ENCODE measurements around the gene TBC1D14. TPM values are rescaled to one million over a fixed set of nuclear protein-coding genes. Genes with fewer than 3 reads are reported as not detected.
A peak's percentile ranks its signal among the peaks of the same experiment; 100 is the strongest.

Gene TBC1D14
- polyA plus RNA-seq, 2 donors: 13.4 to 23.2 TPM

DNA sequence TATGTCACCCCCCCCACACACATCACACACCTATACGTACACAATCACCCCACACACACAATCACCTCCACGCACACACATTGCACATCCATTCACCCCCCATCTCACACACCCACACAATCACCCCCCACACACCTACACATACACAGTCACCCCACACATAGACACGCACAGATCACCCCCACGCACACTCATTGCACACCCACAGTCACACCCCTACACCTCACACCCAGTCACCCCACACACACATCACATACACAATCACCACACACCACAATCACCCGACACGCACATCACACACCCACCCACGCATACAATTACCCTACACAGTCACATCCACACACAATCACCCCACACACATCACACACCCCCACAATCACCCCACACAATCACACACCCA, 117.7 kb downstream of the TBC1D14 start:
- H3K36me3 ChIP-seq (ENCODE audit: control insufficient read depth in 2 of 2, insufficient read depth in 2 of 2, low read length in 1 of 2): peaks cover 12 to 53% of the 10 kb centered on the region in 2 donors
- 95 to 97% methylated on average over 7 of the region's 7 CpGs for WGBS, 2 donors

DNA sequence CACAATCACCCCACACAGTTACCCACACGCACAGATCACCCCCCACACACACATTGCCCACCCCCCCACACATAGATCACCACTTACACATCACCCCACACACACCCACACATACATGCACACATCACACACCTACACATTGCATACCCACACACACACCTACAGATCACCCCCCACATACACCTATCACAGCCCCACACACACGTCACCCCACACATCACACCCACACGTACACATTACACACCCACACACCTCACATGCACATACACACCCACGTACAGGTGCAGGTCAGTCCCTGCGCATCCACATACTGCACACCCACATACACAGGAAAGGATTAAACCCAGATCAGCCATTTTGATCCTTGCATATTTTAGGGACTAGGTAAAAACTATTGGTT, 118.3 kb downstream of the TBC1D14 start:
- no peaks in the 10 kb centered on the region for H3K4me1 ChIP-seq (ENCODE audit: control insufficient read depth in 2 of 2, insufficient read depth in 2 of 2, low read length in 1 of 2)
- 86 to 90% methylated on average over 5 of the region's 5 CpGs for WGBS, 2 donors
- no peak overlapping the region for H3K4me3 ChIP-seq (ENCODE audit: low read depth in 1 of 2, low read length in 2 of 2)
- peaks cover 11 to 54% of the 10 kb centered on the region in 2 donors for H3K36me3 ChIP-seq (ENCODE audit: control insufficient read depth in 2 of 2, insufficient read depth in 2 of 2, low read length in 1 of 2)
- no peaks in the 10 kb centered on the region for H3K27me3 ChIP-seq (ENCODE audit: control insufficient read depth in 1 of 2, insufficient read depth in 2 of 2, low read length in 2 of 2)
- no peaks in the 10 kb centered on the region for H3K9me3 ChIP-seq (ENCODE audit: control insufficient read depth in 2 of 2, insufficient read depth in 1 of 2, low read depth in 1 of 2, low read length in 1 of 2)
- H3K27ac ChIP-seq (ENCODE audit: low read depth in 2 of 2, low read length in 1 of 2): no peak overlapping the region

More for the DNA sequence above, 117.7 kb downstream of the TBC1D14 start:
- H3K4me1 ChIP-seq (ENCODE audit: control insufficient read depth in 2 of 2, insufficient read depth in 2 of 2, low read length in 1 of 2): no peaks in the 10 kb centered on the region
- no peaks in the 10 kb centered on the region for H3K27me3 ChIP-seq (ENCODE audit: control insufficient read depth in 1 of 2, insufficient read depth in 2 of 2, low read length in 2 of 2)
- H3K4me3 ChIP-seq (ENCODE audit: low read depth in 1 of 2, low read length in 2 of 2): no peak overlapping the region
- no peak overlapping the region for H3K27ac ChIP-seq (ENCODE audit: low read depth in 2 of 2, low read length in 1 of 2)
- no peaks in the 10 kb centered on the region for H3K9me3 ChIP-seq (ENCODE audit: control insufficient read depth in 2 of 2, insufficient read depth in 1 of 2, low read depth in 1 of 2, low read length in 1 of 2)

DNA sequence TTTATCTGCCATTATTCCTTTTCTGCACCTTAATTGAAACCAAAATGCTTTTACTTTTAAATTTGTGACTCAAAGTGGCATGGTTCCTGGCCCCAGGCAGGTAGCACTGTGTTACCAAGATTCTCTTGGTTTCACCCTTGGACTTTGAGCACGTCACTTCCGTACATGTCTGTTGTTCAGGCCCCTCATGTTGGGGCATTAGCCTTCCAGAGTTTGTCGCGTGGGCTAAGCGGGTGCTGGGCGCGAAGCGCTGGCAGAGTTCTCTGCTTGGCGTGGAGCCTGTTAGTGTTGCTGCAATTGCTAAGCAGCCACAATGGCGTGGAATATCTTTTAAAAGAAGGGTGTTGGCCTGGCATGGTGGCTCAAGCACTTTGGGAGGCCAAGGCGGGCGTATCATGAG, 119.6 kb downstream of the TBC1D14 start:
- WGBS, 2 donors: 82 to 83% methylated on average over 12 of the region's 12 CpGs

DNA sequence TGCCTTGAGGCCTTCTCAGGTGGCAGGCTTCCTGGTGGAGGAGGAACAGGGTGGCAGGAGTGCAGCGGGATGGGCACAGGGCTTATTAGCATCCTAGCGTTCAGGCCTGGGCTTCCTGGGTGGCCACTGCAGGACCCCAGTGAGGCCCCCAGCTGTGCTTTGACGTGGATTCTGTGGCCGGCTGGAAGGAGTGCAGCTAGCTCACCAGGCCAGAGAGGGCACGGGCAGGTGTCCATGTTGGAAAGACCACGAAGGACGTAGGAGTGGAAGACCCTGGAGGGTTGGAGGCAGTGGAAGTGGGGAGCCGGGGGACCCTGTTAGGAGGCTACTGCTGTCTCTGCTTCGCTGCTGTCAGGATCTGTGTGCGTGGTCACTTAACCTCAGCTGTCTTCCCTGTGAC, 120.3 kb downstream of the TBC1D14 start:
- H3K36me3 ChIP-seq (ENCODE audit: control insufficient read depth in 2 of 2, insufficient read depth in 2 of 2, low read length in 1 of 2): peaks cover 11 to 48% of the 10 kb centered on the region in 2 donors
- H3K4me1 ChIP-seq (ENCODE audit: control insufficient read depth in 2 of 2, insufficient read depth in 2 of 2, low read length in 1 of 2): peaks cover 0 to 14% of the 10 kb centered on the region in 2 donors
- H3K9me3 ChIP-seq (ENCODE audit: control insufficient read depth in 2 of 2, insufficient read depth in 1 of 2, low read depth in 1 of 2, low read length in 1 of 2): no peaks in the 10 kb centered on the region
- no peaks in the 10 kb centered on the region for H3K27me3 ChIP-seq (ENCODE audit: control insufficient read depth in 1 of 2, insufficient read depth in 2 of 2, low read length in 2 of 2)
- no peak overlapping the region for H3K27ac ChIP-seq (ENCODE audit: low read depth in 2 of 2, low read length in 1 of 2)
- 94% methylated on average over 10 of the region's 10 CpGs for WGBS, 2 donors
- H3K4me3 ChIP-seq (ENCODE audit: low read depth in 1 of 2, low read length in 2 of 2): no peak overlapping the region

More for the DNA sequence above, 119.6 kb downstream of the TBC1D14 start:
- no peak overlapping the region for H3K27ac ChIP-seq (ENCODE audit: low read depth in 2 of 2, low read length in 1 of 2)
- no peaks in the 10 kb centered on the region for H3K9me3 ChIP-seq (ENCODE audit: control insufficient read depth in 2 of 2, insufficient read depth in 1 of 2, low read depth in 1 of 2, low read length in 1 of 2)
- no peaks in the 10 kb centered on the region for H3K27me3 ChIP-seq (ENCODE audit: control insufficient read depth in 1 of 2, insufficient read depth in 2 of 2, low read length in 2 of 2)
- no peak overlapping the region for H3K4me3 ChIP-seq (ENCODE audit: low read depth in 1 of 2, low read length in 2 of 2)
- peaks cover 0 to 8% of the 10 kb centered on the region in 2 donors for H3K4me1 ChIP-seq (ENCODE audit: control insufficient read depth in 2 of 2, insufficient read depth in 2 of 2, low read length in 1 of 2)
- peaks cover 11 to 53% of the 10 kb centered on the region in 2 donors for H3K36me3 ChIP-seq (ENCODE audit: control insufficient read depth in 2 of 2, insufficient read depth in 2 of 2, low read length in 1 of 2)

DNA sequence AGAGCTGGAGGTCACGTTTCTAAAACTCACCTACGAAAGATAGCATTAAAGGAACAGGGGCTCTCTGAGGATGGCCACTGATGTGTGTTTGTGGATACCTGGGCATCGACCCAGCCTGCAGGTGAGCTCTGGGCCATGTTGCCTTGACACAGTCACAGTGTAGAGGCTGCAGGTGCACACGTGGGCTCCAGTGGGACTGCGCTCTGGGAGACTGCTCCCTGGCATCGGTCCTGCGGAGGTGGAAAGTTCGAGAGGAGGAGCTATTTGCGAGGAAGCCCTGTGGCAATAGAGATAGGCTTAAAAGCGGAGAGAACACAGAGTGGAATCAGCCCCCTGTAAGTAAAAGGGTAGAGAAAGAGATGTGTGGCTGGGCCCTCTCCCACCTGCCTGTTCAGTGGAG, 121.2 kb downstream of the TBC1D14 start:
- Histone ChIP-seq H3K4me3 (ENCODE audit: low read depth in 1 of 2, low read length in 2 of 2) (no peak overlapping the region), H3K9me3 (ENCODE audit: control insufficient read depth in 2 of 2, insufficient read depth in 1 of 2, low read depth in 1 of 2, low read length in 1 of 2) (no peaks in the 10 kb centered on the region), H3K36me3 (ENCODE audit: control insufficient read depth in 2 of 2, insufficient read depth in 2 of 2, low read length in 1 of 2) (peaks cover 8 to 41% of the 10 kb centered on the region in 2 donors), H3K27ac (ENCODE audit: low read depth in 2 of 2, low read length in 1 of 2) (no peak overlapping the region), H3K27me3 (ENCODE audit: control insufficient read depth in 1 of 2, insufficient read depth in 2 of 2, low read length in 2 of 2) (no peaks in the 10 kb centered on the region), H3K4me1 (ENCODE audit: control insufficient read depth in 2 of 2, insufficient read depth in 2 of 2, low read length in 1 of 2) (peaks cover 0 to 14% of the 10 kb centered on the region in 2 donors)
- WGBS, 2 donors: 93 to 94% methylated on average over 10 of the region's 10 CpGs

DNA sequence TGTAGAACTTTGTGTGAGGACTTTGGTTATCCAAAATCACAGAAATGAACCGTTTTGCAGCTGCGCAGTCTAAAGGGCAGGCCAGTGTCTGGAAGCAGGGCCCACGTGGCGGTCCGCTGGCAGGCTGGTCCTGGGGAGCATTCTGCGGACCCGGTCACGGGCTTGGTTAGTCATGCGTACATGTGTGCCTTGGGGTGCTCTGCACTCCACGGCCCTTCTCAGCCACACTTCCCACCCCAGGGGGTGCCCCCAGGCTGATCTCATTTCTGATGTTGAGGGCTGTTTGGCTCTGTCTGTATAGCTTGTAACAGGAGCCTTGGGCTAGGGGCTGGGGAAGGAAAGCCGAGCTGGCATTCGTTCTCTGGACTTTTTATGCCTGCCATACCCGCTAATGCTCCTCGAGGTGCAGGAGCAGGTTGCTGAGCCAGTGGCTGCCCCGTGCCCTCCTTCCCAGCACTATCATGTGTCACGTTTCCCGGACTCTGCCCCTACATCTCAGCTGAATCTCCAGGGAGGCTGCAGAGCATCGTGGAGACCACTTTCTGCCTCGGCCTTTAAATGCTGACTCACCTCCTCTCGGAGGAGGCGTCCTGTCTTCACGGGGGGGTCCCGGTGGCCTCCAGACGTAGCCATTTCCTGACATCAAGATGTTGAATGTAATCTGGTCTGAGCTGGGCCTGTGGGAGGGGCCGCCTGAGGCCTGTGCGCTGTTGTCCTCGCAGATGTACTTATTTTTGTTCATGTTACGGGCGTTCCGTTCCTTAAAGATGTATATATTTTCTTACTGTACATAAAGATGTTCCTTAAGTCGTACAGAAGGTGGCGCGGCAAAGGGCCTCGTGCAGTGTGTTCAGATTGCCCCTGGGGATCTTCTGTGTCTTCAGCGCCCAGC, 122.2 kb downstream of the TBC1D14 start:
- H3K9me3 ChIP-seq (ENCODE audit: control insufficient read depth in 2 of 2, insufficient read depth in 1 of 2, low read depth in 1 of 2, low read length in 1 of 2): no peaks in the 10 kb centered on the region
- H3K36me3 ChIP-seq (ENCODE audit: control insufficient read depth in 2 of 2, insufficient read depth in 2 of 2, low read length in 1 of 2): peaks cover 8 to 41% of the 10 kb centered on the region in 2 donors
- no peaks in the 10 kb centered on the region for H3K27me3 ChIP-seq (ENCODE audit: control insufficient read depth in 1 of 2, insufficient read depth in 2 of 2, low read length in 2 of 2)
- peaks cover 0 to 14% of the 10 kb centered on the region in 2 donors for H3K4me1 ChIP-seq (ENCODE audit: control insufficient read depth in 2 of 2, insufficient read depth in 2 of 2, low read length in 1 of 2)
- H3K27ac ChIP-seq (ENCODE audit: low read depth in 2 of 2, low read length in 1 of 2): no peak overlapping the region
- WGBS, 2 donors: 85 to 86% methylated on average over 35 of the region's 35 CpGs
- no peak overlapping the region for H3K4me3 ChIP-seq (ENCODE audit: low read depth in 1 of 2, low read length in 2 of 2)

DNA sequence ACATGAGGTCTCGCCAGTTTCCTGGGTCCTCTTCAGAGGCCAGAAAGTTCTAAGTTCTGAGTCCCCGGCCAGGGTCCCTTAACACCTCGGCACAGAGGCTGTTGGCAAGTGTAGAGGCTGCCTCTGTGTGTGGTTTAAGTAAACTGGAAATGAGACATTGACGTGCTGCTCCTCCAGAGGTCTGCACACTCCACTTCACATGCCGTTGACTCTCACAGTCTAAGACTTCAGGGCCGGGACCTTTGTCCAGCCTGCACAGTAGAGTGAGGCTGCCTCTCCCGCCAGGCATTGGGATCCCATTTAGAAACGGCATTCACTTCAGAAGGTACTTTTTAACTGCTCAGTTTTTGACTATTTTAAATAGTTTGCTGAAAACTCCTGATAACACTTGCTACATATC, 123.0 kb downstream of the TBC1D14 start:
- no peak overlapping the region for H3K4me3 ChIP-seq (ENCODE audit: low read depth in 1 of 2, low read length in 2 of 2)
- no peaks in the 10 kb centered on the region for H3K27me3 ChIP-seq (ENCODE audit: control insufficient read depth in 1 of 2, insufficient read depth in 2 of 2, low read length in 2 of 2)
- no peak overlapping the region for H3K27ac ChIP-seq (ENCODE audit: low read depth in 2 of 2, low read length in 1 of 2)
- no peaks in the 10 kb centered on the region for H3K9me3 ChIP-seq (ENCODE audit: control insufficient read depth in 2 of 2, insufficient read depth in 1 of 2, low read depth in 1 of 2, low read length in 1 of 2)
- peaks cover 8 to 35% of the 10 kb centered on the region in 2 donors for H3K36me3 ChIP-seq (ENCODE audit: control insufficient read depth in 2 of 2, insufficient read depth in 2 of 2, low read length in 1 of 2)
- H3K4me1 ChIP-seq (ENCODE audit: control insufficient read depth in 2 of 2, insufficient read depth in 2 of 2, low read length in 1 of 2): peaks cover 0 to 14% of the 10 kb centered on the region in 2 donors
- WGBS, 2 donors: 85% methylated on average over 8 of the region's 8 CpGs

DNA sequence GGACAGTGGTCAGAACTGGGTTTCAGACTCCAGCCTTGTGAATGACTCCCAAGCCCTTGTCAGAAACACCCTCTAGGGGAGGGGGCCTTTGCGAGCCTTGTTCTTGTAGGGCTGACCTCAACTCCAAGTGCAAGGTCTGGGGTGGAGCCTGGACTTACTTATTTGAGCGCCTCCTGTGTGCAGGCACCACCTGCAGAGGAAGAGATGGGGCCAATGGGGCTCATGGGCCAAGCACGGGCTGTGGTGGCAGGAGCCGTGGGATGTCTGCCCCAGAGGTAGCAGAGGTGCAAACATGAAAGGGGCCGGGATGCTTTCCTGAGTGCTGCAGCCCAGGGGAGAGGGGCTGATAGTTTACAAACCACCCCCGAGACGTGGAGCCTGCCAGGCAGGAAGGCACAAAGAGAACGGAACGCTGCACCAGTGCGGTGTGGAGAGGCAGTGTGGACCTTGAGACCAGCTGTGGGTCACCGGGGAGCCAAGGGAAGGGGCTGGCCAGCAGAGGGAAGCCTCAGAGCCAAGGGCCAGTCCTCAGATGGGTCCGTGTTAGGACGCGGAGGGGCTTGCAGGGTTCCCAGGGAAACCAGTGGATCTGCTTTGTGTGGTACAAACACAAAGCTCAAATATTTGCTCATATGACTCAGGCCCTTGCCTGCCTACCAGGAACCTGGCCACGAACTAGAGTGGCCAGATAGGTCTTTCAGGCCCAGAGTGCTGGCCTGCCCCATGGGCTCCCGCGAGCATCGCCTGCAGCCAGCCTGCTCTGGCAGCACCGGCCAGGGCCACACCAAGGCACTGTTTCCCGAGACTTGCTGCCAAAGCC, 124.8 kb downstream of the TBC1D14 start:
- Histone ChIP-seq H3K9me3 (ENCODE audit: control insufficient read depth in 2 of 2, insufficient read depth in 1 of 2, low read depth in 1 of 2, low read length in 1 of 2) (no peaks in the 10 kb centered on the region), H3K27me3 (ENCODE audit: control insufficient read depth in 1 of 2, insufficient read depth in 2 of 2, low read length in 2 of 2) (no peaks in the 10 kb centered on the region), H3K27ac (ENCODE audit: low read depth in 2 of 2, low read length in 1 of 2) (peak overlapping the region; percentile 16 to 47), H3K4me3 (ENCODE audit: low read depth in 1 of 2, low read length in 2 of 2) (no peak overlapping the region), H3K4me1 (ENCODE audit: control insufficient read depth in 2 of 2, insufficient read depth in 2 of 2, low read length in 1 of 2) (peaks cover 0 to 14% of the 10 kb centered on the region in 2 donors), H3K36me3 (ENCODE audit: control insufficient read depth in 2 of 2, insufficient read depth in 2 of 2, low read length in 1 of 2) (peaks cover 8 to 30% of the 10 kb centered on the region in 2 donors)
- WGBS, 2 donors: 47 to 50% methylated on average over 20 of the region's 20 CpGs

DNA sequence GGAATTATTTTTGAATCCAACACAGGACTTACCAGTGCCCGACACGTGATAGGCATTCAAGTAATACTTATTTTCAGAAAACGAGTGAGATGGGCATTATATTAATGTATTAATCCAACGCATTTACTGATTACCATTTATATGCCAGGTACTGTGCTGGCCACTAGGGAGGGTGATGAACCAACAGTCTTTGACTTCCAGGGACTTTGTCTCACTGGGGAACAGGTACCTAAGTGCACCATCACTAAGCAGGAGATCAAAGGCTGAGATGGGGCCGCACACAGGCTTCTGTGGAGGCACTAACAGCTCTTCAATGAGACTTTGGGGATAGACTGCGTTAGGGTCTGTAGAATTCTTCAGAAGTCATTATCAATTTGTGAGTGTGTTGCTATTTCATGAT, 127.8 kb downstream of the TBC1D14 start:
- H3K27me3 ChIP-seq (ENCODE audit: control insufficient read depth in 1 of 2, insufficient read depth in 2 of 2, low read length in 2 of 2): no peaks in the 10 kb centered on the region
- WGBS, 2 donors: 61 to 75% methylated on average over 6 of the region's 6 CpGs
- no peaks in the 10 kb centered on the region for H3K9me3 ChIP-seq (ENCODE audit: control insufficient read depth in 2 of 2, insufficient read depth in 1 of 2, low read depth in 1 of 2, low read length in 1 of 2)
- H3K4me3 ChIP-seq (ENCODE audit: low read depth in 1 of 2, low read length in 2 of 2): no peak overlapping the region
- H3K4me1 ChIP-seq (ENCODE audit: control insufficient read depth in 2 of 2, insufficient read depth in 2 of 2, low read length in 1 of 2): peaks cover 8 to 21% of the 10 kb centered on the region in 2 donors
- peaks cover 0 to 6% of the 10 kb centered on the region in 2 donors for H3K36me3 ChIP-seq (ENCODE audit: control insufficient read depth in 2 of 2, insufficient read depth in 2 of 2, low read length in 1 of 2)
- H3K27ac ChIP-seq (ENCODE audit: low read depth in 2 of 2, low read length in 1 of 2): no peak overlapping the region

Data from esophagus (tissue), 2 donors.